Left hindlimb (tissue), 1 donor: Measurements from ENCODE around the gene NR3C2.
"Not testable (repeated sequence)": the region's sequence is repeated elsewhere in the genome, so short reads cannot be mapped to it uniquely, and the experiment has no call there.

ENCODE experiments used
- DNase-seq: peaks from one replicate; pipeline ENCODE4 v3.0.0-alpha.2; 2018

NR3C2 gene

GRCh38 chr4:148364525-148364924, 77.7 kb downstream of the NR3C2 start:
- no peak for DNase-seq

GRCh38 chr4:148359769-148360168, 82.4 kb downstream of the NR3C2 start:
- DNase-seq, result no peak

GRCh38 chr4:148355442-148356123, 86.6 kb downstream of the NR3C2 start:
- DNase-seq, result no peak

DNA sequence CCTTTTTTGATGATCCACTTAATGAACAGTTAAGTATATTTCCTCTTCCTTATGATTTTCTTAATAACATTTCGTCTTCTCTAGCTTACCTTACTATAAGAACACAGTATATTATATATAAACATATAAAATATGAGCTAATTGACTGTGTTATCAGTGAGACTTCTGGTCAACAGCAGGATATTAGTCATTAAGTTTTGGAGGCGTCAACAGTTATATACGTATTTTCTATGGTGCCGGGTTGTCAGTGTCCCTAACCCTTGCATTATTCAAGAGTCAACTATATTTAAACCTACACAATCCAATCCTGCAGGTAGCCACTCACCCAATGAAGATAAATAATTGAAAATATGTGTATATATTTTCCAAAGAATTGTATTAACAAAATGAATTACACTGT, 88.0 kb downstream of the NR3C2 start:
- no peak for DNase-seq

GRCh38 chr4:148353571-148353970, 88.6 kb downstream of the NR3C2 start:
- no peak for DNase-seq

GRCh38 chr4:148349153-148349552, 93.1 kb downstream of the NR3C2 start:
- no peak for DNase-seq

DNA sequence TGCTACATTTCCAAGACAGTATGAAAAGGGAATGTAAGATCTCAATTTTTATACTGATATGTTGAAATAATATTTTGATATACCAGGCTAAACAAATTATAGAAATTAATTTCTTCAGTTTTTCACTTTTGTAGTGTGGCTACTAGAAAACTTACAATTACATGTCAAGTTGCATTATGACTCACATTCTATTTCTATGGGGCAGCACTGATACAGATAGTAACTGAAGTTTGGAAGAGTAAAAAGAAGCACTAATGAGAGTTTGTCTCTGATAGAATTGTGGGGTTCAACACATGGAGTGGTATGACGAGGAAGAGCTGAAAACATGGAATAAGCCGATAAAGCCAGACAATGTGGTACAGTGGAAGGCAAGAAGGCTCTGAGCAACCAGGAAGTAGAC, 95.6 kb downstream of the NR3C2 start:
- DNase-seq, result no peak

DNA sequence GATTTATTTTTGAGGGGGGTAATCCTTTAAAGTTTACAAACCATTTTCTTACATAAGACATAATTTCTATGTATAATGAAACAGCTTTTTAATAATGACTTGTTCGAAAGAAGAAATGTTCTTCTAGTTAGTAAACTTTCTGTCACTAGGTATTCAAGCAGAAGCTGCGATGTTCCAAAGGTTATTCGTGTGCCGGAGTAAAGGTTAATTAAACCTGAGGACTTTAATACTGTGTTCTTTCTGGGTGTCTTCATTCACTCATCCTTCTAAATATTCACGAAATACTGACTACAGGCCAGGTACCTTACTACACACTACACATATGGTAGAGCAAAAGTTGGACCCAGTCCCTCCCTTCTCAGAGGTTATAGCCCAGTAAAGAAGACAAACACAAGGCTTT, 96.7 kb downstream of the NR3C2 start:
- DNase-seq, result no peak

DNA sequence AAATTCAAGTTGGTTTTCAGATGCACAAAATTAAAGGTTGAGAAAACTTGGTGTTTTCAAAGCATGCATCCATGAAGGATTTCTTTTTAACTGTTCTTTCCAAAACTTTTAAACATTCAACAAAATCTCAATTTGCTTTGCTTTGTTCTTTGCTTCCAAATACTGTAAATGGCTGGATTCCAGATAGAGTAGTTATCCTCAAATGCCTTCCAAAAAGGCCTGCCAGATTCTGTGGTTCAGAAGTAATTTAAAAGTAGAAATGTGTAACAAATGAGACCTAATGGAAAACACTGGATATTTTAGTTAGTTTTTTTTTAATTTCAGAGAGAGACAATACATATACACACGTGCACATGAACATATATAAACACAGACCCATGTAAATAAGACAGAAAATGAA, 97.3 kb downstream of the NR3C2 start:
- no peak for DNase-seq

GRCh38 chr4:148344352-148344751, 97.9 kb downstream of the NR3C2 start:
- DNase-seq, result no peak

DNA sequence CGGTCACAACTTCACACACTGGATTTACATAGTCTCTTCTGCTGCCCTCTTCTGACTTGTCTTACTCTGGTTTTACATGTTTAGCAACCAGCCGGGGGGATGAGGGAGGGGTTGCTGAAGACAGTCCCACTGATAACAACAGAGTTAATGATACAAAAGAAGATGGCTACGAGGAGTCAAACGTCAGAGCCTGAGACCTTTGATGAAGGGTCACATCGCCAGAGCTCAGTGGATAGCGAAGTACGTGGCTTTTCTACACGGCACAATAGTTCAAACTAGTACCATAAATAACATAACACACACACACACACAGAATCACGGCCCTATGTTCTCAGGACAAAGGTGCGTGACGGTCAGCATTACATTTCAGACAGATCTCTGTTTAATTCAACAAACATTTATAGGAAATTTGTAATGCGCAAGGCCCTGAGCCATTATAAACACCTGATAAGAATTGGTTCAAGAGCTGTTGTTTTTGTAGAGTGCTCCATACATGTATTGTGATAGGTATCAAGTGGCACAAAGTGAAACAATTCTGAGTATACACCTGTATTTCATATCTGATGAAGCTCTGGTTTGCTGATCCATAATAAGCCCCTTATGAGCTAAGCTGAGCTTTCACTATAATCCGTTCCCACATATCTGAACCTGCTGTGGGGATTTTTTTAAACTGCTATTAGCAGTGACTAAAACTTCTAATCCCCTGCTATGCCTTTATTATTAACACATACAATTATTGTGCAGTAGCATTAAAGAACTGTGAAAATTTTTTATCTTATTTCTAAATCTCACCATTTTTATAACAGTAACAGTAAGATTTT, 100.0 kb downstream of the NR3C2 start:
- no peak for DNase-seq

DNA sequence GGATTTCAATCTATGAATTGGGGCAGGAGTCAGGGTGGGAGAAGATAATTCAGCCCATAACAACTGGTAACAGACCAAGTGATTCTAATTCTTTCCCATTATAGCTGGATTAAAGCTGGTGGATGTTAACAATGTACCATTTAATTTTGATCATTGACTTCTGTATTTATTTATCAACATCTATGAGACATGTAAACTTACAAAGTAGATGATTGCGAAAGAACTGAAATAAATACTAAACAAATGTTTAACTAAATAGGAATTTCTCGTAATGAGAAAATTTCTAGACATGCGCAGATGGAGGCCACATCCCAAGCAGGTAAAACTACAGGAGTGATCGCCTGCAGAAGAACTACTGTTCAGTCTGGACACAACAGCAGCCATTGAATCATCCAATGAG, 107.1 kb downstream of the NR3C2 start:
- DNase-seq, result no peak

DNA sequence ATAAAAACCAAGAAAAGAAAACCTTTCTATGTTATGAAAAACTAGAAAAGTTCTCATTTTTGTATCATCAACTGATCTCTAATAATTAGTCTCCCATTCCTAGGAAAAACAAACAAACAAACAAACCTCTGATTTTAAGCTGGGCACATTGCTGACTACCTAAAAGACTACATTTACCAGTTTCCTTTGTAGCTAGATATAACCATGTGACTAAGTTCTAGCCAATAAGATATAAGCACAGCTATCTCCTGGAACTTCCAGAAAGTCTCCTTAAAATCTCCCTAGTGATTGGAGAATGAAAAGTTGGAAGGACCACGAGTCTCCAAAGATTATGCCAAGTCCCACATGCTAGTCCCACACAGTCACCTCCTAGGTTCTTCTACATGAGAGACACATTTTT, 108.9 kb downstream of the NR3C2 start:
- no peak for DNase-seq

DNA sequence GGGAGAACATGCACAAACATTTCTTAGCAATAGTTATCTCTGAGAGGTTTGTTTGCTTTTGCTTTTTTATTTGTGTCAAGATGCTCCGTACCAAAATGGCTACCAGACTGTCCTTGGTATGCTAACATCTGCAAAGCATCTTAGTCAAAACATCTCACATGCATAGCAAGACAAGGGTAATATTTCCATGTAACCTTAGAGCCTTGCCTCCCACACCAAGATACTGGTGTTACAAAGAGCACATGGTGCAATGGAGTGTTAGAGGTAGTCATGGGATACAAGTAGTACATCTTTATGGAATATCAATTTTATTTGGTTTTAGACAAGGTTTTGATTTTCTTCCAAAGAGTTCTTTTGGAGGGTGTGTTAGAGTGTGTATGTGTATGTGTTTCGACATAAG, 109.7 kb downstream of the NR3C2 start:
- DNase-seq, result no peak

- DNase-seq, result no peak
Observed at GRCh38 chr4:148330724-148331123, 111.5 kb downstream of the NR3C2 start.

DNA sequence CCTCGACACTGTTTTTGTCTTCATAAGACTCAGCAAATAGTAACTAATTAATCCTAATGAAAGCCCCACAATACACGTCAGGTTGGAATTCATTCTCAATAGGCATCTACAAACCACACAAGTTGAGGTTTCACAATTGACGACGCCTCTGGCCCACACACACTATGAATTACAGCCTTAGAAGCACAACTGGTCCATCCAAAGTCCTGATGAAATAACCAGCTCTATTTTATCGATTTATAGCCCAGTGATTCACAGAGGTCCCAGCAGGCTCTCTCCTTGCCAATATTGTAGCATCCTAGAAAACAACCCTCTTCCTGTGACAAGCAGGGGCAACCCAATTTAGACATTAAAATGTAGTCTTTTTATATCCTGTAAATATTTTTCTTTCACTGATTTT, 112.1 kb downstream of the NR3C2 start:
- no peak for DNase-seq

GRCh38 chr4:148329751-148330150, 112.5 kb downstream of the NR3C2 start:
- DNase-seq, result no peak

GRCh38 chr4:148327683-148328082, 114.5 kb downstream of the NR3C2 start:
- no peak for DNase-seq

- DNase-seq, result not testable (repeated sequence)
Observed at GRCh38 chr4:148323316-148323715, 118.9 kb downstream of the NR3C2 start.

- DNase-seq, result no peak
Observed at GRCh38 chr4:148315049-148315448, 127.2 kb downstream of the NR3C2 start.

DNA sequence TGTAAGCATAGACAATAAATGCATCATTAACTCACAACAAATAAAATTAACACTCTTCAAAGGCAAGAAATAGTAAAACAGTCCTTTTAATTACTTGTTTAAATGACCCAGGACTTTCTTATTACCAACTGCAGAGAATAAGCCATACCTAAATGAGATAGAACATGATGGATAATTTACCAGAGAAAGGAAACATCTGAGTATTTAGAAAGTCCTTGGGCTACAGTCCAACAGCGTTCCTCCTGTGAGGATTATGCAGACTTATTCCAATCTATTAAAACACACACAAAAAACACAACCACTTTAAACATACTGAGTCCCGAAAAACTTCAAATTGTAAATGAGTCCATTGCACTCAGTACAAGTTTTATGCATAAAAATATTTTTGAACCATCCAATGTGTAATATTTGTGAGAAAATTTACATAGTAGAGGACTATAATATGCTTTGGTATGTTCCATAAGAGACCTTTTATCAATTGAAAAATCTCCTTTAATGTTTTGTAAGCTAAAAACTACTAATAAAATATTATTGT, 129.2 kb downstream of the NR3C2 start:
- no peak for DNase-seq

DNA sequence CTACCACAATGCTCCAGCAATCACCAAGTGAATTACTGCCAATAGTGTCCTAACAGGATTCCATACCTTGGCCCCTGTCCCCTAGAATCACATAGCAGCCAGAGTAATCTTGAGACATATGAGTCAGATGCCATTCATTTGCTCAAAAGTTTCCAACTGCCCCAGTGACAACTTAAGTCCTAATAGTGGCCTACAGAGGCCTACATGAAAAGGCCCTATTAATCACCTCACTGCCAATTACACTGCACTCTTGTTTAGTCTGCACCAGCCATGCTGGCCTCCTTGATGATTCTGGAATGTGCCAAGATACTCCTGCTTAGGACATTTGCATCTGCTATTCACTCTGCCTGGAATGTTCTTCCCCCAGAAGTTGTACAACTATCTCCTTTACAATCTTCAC, 130.7 kb downstream of the NR3C2 start:
- no peak for DNase-seq

GRCh38 chr4:148310756-148311155, 131.5 kb downstream of the NR3C2 start:
- no peak for DNase-seq

DNA sequence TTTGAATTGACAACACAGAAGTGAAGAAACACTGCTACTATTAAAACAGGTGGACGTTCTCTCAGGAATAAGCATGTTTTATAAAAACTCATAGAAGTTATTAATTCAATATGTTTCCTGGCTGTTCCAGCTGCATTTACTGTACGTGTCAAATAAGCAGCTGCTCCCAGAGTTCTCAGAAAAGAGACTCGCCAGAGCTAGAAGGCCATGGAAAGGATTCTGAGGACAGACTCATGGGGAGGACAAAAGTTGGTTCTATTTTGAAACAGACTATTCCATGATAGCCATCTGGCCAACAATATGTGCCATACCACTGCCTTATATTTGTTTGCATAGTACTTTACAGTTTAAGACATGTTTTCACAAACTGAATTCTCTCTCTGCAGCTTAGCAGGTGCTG, 136.5 kb downstream of the NR3C2 start:
- DNase-seq, result no peak
